Measurements from ENCODE around the gene MAGOHB.
"Not testable (repeated sequence)": the region's sequence is repeated elsewhere in the genome, so short reads cannot be mapped to it uniquely, and the experiment has no call there.

MAGOHB gene

GRCh38 chr12:10612110-10612509 is 1.3 kb downstream of the MAGOHB start:
- DNase-seq = no peak

GRCh38 chr12:10611258-10611657 is 2.2 kb downstream of the MAGOHB start:
- DNase-seq = not testable (repeated sequence)

- DNase-seq = no peak
These were observed 3.2 kb downstream of the MAGOHB start for GRCh38 chr12:10610188-10610587.

- DNase-seq = no peak
These were observed 5.4 kb downstream of the MAGOHB start for GRCh38 chr12:10607885-10608458.

GRCh38 chr12:10601860-10602259 is 11.5 kb downstream of the MAGOHB start:
- no peak for DNase-seq

GRCh38 chr12:10600988-10601387 is 12.4 kb downstream of the MAGOHB start:
- DNase-seq = no peak

GRCh38 chr12:10595881-10596280 is 17.5 kb downstream of the MAGOHB start:
- DNase-seq = no peak

GRCh38 chr12:10590966-10591365 is 22.4 kb downstream of the MAGOHB start:
- no peak for DNase-seq

- no peak for DNase-seq
These were observed 29.0 kb downstream of the MAGOHB start for GRCh38 chr12:10584415-10584814.

GRCh38 chr12:10582704-10583103 is 30.7 kb downstream of the MAGOHB start:
- DNase-seq = no peak

- DNase-seq = not testable (repeated sequence)
These were observed 31.3 kb downstream of the MAGOHB start for GRCh38 chr12:10582133-10582532.

- no peak for DNase-seq
These were observed 39.1 kb downstream of the MAGOHB start for GRCh38 chr12:10574307-10574706.

GRCh38 chr12:10572021-10572490 is 41.4 kb downstream of the MAGOHB start:
- not testable (repeated sequence) for DNase-seq

- no peak for DNase-seq
These were observed 42.3 kb downstream of the MAGOHB start for GRCh38 chr12:10571141-10571540.

GRCh38 chr12:10567813-10568212 is 45.6 kb downstream of the MAGOHB start:
- no peak for DNase-seq

GRCh38 chr12:10563966-10564365 is 49.4 kb downstream of the MAGOHB start:
- DNase-seq = no peak

- DNase-seq = no peak
These were observed 50.4 kb downstream of the MAGOHB start for GRCh38 chr12:10563002-10563401.

GRCh38 chr12:10562306-10562933 is 51.0 kb downstream of the MAGOHB start:
- peak in 1 of 2 experiments; percentile 31 for DNase-seq

- no peak for DNase-seq
These were observed 54.2 kb downstream of the MAGOHB start for GRCh38 chr12:10559244-10559643.

- no peak for DNase-seq
These were observed 54.6 kb downstream of the MAGOHB start for GRCh38 chr12:10558789-10559188.

GRCh38 chr12:10558301-10558700 is 55.1 kb downstream of the MAGOHB start:
- DNase-seq = no peak

- DNase-seq = no peak
These were observed 55.6 kb downstream of the MAGOHB start for GRCh38 chr12:10557766-10558165.

- DNase-seq = no peak
These were observed 56.1 kb downstream of the MAGOHB start for GRCh38 chr12:10557329-10557728.

- no peak for DNase-seq
These were observed 58.5 kb downstream of the MAGOHB start for GRCh38 chr12:10554756-10555481.
